ENCODE results near the gene MT1B. TPM values are rescaled to one million over a fixed set of nuclear protein-coding genes. Genes with fewer than 3 reads are reported as not detected.
A peak's percentile ranks its signal among the peaks of the same experiment; 100 is the strongest.

The MT1B gene
- total and polyA plus RNA-seq, 2 of the 4 experiments (the other 2 are of a cell fraction), result not detected

DNA sequence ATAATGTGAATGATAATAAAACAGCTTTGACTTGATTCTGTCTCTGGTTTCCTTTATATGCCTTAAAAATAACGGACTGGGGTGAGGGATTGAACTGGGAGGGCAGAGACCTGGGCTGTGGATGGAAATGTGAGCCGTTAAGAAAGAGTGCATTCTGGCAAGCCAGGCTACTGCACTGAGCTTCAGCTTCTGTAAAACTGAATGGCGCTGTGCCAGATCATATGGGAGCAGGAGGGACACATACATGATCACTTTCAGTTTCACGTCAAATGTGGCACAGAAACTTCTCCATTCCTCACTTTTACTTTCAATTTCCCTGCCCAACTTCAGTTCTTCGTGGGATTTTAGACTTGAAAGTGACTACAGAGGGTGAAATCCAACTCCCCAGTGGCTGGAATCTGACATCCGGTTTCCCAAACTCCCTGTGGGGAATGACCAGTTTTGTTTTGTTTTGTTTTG lies 42.2 kb upstream of the MT1B start:
- dilution Hi-C loops (cut with HindIII; ENCODE audit: low sequenced_read_pairs, unreplicated experiment), result no loop called here
- ATAC-seq (ENCODE audit: low read depth) (peak; percentile 7), DNase-seq (peak; percentile 92)
- peak overlapping the region; percentile 98 for H2BK5ac ChIP-seq (ENCODE audit: low read depth, low read length, poor library complexity, severe bottlenecking)
- no peaks in the 10 kb centered on the region for H3K36me3 ChIP-seq (ENCODE audit: control insufficient read depth, insufficient read depth, low read length)
- H3K27ac ChIP-seq (ENCODE audit: insufficient read depth, low read length), result peak overlapping the region; percentile 63
- peak overlapping the region; percentile 40 for H3K18ac ChIP-seq (ENCODE audit: low read depth, low read length)
- H2AK9ac ChIP-seq (replicated peaks; ENCODE audit: low read depth, low read length, poor library complexity), result peak overlapping the region; percentile 83
- H3K4me2 ChIP-seq (ENCODE audit: low read depth, low read length), result peak overlapping the region; percentile 78
- H3K14ac ChIP-seq (replicated peaks; ENCODE audit: low read depth, low read length), result peak overlapping the region; percentile 82
- TF ChIP-seq, protein P1, sequence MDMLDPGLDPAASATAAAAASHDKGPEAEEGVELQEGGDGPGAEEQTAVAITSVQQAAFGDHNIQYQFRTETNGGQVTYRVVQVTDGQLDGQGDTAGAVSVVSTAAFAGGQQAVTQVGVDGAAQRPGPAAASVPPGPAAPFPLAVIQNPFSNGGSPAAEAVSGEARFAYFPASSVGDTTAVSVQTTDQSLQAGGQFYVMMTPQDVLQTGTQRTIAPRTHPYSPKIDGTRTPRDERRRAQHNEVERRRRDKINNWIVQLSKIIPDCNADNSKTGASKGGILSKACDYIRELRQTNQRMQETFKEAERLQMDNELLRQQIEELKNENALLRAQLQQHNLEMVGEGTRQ (IDR thresholded peaks at IDR 0.05; ENCODE audit: low read depth, low read length), result no peak
- TF ChIP-seq POLR2A (IDR thresholded peaks at IDR 0.05; ENCODE audit: low read depth, low read length) (no peak), MXI1 (IDR thresholded peaks at IDR 0.05; ENCODE audit: borderline replicate concordance, low read depth, low read length) (no peak), MAZ (IDR thresholded peaks at IDR 0.05; ENCODE audit: borderline replicate concordance, low read depth, low read length) (no peak), CHD1 (IDR thresholded peaks at IDR 0.05; ENCODE audit: low read depth, low read length) (no peak), RAD21 (IDR thresholded peaks at IDR 0.05; ENCODE audit: low read length) (peak; percentile 5; the same call in 1 of the 2 replicates), NFE2L2 (IDR thresholded peaks at IDR 0.05; ENCODE audit: low read depth, low read length) (0 out of 2 replicates have a peak, but pooled peaks have one; percentile 1), RCOR1 (IDR thresholded peaks at IDR 0.05; ENCODE audit: insufficient replicate concordance, low read length) (no peak), FOS (IDR thresholded peaks at IDR 0.05; ENCODE audit: low read depth, low read length) (no peak; the same call in 1 of the 2 replicates), RFX5 (IDR thresholded peaks at IDR 0.05; ENCODE audit: low read depth, low read length) (no peak), MAFK (IDR thresholded peaks at IDR 0.05; ENCODE audit: low read depth, low read length) (no peak), BHLHE40 (IDR thresholded peaks at IDR 0.05; ENCODE audit: low read depth, low read length) (no peak), CEBPB (IDR thresholded peaks at IDR 0.05; ENCODE audit: low read depth, low read length) (0 out of 2 replicates have a peak, but pooled peaks have one; percentile 23)
- TF ChIP-seq, protein P2, sequence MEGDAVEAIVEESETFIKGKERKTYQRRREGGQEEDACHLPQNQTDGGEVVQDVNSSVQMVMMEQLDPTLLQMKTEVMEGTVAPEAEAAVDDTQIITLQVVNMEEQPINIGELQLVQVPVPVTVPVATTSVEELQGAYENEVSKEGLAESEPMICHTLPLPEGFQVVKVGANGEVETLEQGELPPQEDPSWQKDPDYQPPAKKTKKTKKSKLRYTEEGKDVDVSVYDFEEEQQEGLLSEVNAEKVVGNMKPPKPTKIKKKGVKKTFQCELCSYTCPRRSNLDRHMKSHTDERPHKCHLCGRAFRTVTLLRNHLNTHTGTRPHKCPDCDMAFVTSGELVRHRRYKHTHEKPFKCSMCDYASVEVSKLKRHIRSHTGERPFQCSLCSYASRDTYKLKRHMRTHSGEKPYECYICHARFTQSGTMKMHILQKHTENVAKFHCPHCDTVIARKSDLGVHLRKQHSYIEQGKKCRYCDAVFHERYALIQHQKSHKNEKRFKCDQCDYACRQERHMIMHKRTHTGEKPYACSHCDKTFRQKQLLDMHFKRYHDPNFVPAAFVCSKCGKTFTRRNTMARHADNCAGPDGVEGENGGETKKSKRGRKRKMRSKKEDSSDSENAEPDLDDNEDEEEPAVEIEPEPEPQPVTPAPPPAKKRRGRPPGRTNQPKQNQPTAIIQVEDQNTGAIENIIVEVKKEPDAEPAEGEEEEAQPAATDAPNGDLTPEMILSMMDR (conservative IDR thresholded peaks at IDR 0.05; ENCODE audit: low read depth, low read length), result 0 out of 2 replicates have a peak, but pooled peaks have one; percentile 24
- no peaks in the 10 kb centered on the region for H3K27me3 ChIP-seq (ENCODE audit: control insufficient read depth, insufficient read depth, low read length)
- H3K4me3 ChIP-seq (ENCODE audit: insufficient read depth, low read depth, low read length), result peak overlapping the region; percentile 72
- H3K9me3 ChIP-seq (ENCODE audit: control insufficient read depth, insufficient read depth, low read length), result no peaks in the 10 kb centered on the region
- peak overlapping the region; percentile 63 for H2BK15ac ChIP-seq (ENCODE audit: low read depth, low read length)
- peak overlapping the region; percentile 54 for H2AFZ ChIP-seq (replicated peaks; ENCODE audit: low read length, poor library complexity)
- peak overlapping the region; percentile 92 for H3K4ac ChIP-seq (ENCODE audit: low read depth, low read length)
- H3K79me1 ChIP-seq (ENCODE audit: low read depth in 1 of 2, low read length in 2 of 2), result peaks cover 2 to 53% of the 10 kb centered on the region in 2 experiments; a peak in 3 of 4 replicates
- H3K9ac ChIP-seq (ENCODE audit: low read depth, low read length), result peak overlapping the region; percentile 65
- in situ Hi-C loops (cut with MboI; ENCODE audit: low sequenced_read_pairs), result no loop called here
- H2BK120ac ChIP-seq (ENCODE audit: low read depth, low read length), result peak overlapping the region; percentile 92
- H2AK5ac ChIP-seq (ENCODE audit: low read depth, low read length), result peak overlapping the region; percentile 91
- H3K9me1 ChIP-seq (ENCODE audit: insufficient read depth, low read length), result peaks cover 22% of the 10 kb centered on the region
- peaks cover 30% of the 10 kb centered on the region for H3K4me1 ChIP-seq (ENCODE audit: control insufficient read depth, insufficient read depth, low read length)
- ChIA-PET POLR2A (ENCODE audit: unreplicated experiment) (no interaction called here), CTCF (no interaction called here)
- no TSS peak for BruUV-seq (replicated peaks)
- H3K56ac ChIP-seq (ENCODE audit: extremely low read depth, insufficient read depth, low read length), result peak overlapping the region; percentile 78
- peaks cover 11% of the 10 kb centered on the region for H4K20me1 ChIP-seq (ENCODE audit: insufficient read depth, low read length)
- peak overlapping the region; percentile 36 to 81 for H4K8ac ChIP-seq (ENCODE audit: low read depth in 2 of 2, low read length in 2 of 2)
- peak overlapping the region; percentile 98 for H3K23ac ChIP-seq (ENCODE audit: low read depth, low read length)
- intact Hi-C loops (cut with micrococcal nuclease), result loop anchor here (2.0 to 10.0 kb wide), 4 partner anchors 17 to 255 kb away; partner anchors contain the start of gene MT1X
- H4K5ac ChIP-seq (ENCODE audit: low read depth, low read length), result peak overlapping the region; percentile 12; the same call in 1 of the 2 replicates
- H4K91ac ChIP-seq (ENCODE audit: insufficient read depth, low read depth, low read length), result peak overlapping the region; percentile 83
- peak overlapping the region; percentile 74 for H2BK20ac ChIP-seq (ENCODE audit: low read depth, low read length)
- 0% methylated on average over 2 of the region's 6 CpGs; no CpG with 5 or more reads in 1 of the 2 experiments for WGBS, 2 experiments (ENCODE audit: extremely low coverage in 2 of 2, insufficient read length in 1 of 2)

Measured in IMR-90 (cell line).